Panc1 (cell line): ENCODE measurements around the gene EIPR1.

ENCODE experiments used
- CTCF ChIP-seq: fragments of 450-650 bp; IDR thresholded peaks from 2 replicates; pipeline ENCODE4 v1.5.1; 2017; ENCODE audit warnings: mild to moderate bottlenecking
- POLR2AphosphoS5 ChIP-seq: IDR thresholded peaks from 2 replicates; pipeline ENCODE4 v1.6.1; 2012; ENCODE audit warnings: mild to moderate bottlenecking, low read depth, low read length, moderate library complexity
- SIN3A ChIP-seq: IDR thresholded peaks from 2 replicates; pipeline ENCODE4 v1.6.1; 2012; ENCODE audit warnings: low read depth, mild to moderate bottlenecking, low read length, moderate library complexity, borderline replicate concordance; ENCODE audit not compliant: insufficient read depth
- TCF7L2 ChIP-seq: IDR thresholded peaks from 2 replicates; pipeline ENCODE4 v1.6.1; 2011; ENCODE audit warnings: mild to moderate bottlenecking, low read depth, low read length, inconsistent platforms

GRCh38 chr2:3260959-3261358 lies 116.7 kb downstream of the EIPR1 start:
- no peak for TF ChIP-seq CTCF
- TF ChIP-seq TCF7L2: no peak
- no peak for TF ChIP-seq POLR2AphosphoS5
- TF ChIP-seq SIN3A: no peak
